IMR-90 (cell line): ENCODE measurements around the gene SSTR1. TPM values are rescaled to one million over a fixed set of nuclear protein-coding genes. Genes with fewer than 3 reads are reported as not detected.

Experiments
- ATAC-seq: fragments of 200-7000 bp; cut with Tn5 transposase; 2 replicates; pipeline ENCODE4 v1.9.1; 2020; ENCODE audit warnings: low read depth, mild to moderate bottlenecking, moderate library complexity
- BruUV-seq: library from RNA; stranded (reverse); fragments of 400-500 nt; replicated peaks from 2 replicates; lab custom pipeline; 2021; lab: Mats Ljungman, UMichigan
- CTCF ChIA-PET: fragments of 300-600 bp; formaldehyde crosslinking; extraction: SDS; loops from one replicate; lab custom pipeline; 2021; ENCODE audit warnings: antibody characterized with exemption; lab: Yijun Ruan, JAX
- POLR2A ChIA-PET: fragments of 300-600 bp; sonication (Branson Sonifier 250); formaldehyde crosslinking; loops from one replicate; lab custom pipeline; 2022; ENCODE audit warnings: antibody characterized with exemption; ENCODE audit not compliant: unreplicated experiment; lab: Charles Lee
- DNase-seq: peaks from one replicate; pipeline ENCODE4 v3.0.0; 2013
- H2AFZ ChIP-seq: replicated peaks from 2 replicates; pipeline ENCODE3; 2013; ENCODE audit warnings: low read length, mild to moderate bottlenecking; ENCODE audit not compliant: poor library complexity
- H2AK5ac ChIP-seq: 2 replicates; pipeline ENCODE4 v1.6.1; 2013; ENCODE audit warnings: low read depth, low read length, inconsistent platforms
- H2AK9ac ChIP-seq: replicated peaks from 2 replicates; pipeline ENCODE3; 2013; ENCODE audit warnings: mild to moderate bottlenecking, low read depth, low read length, moderate library complexity; ENCODE audit not compliant: poor library complexity
- H2BK120ac ChIP-seq: 2 replicates; pipeline ENCODE4 v1.6.1; 2013; ENCODE audit warnings: low read depth, low read length, inconsistent platforms
- H2BK15ac ChIP-seq: 3 replicates; pipeline ENCODE4 v1.6.1; 2013; ENCODE audit warnings: low read depth, low read length, inconsistent platforms
- H2BK20ac ChIP-seq: 2 replicates; pipeline ENCODE4 v1.6.1; 2013; ENCODE audit warnings: low read depth, mild to moderate bottlenecking, inconsistent platforms, low read length, moderate library complexity
- H2BK5ac ChIP-seq: 2 replicates; pipeline ENCODE4 v1.6.1; 2013; ENCODE audit warnings: mild to moderate bottlenecking, low read depth, low read length, inconsistent platforms; ENCODE audit not compliant: poor library complexity, severe bottlenecking
- H3K14ac ChIP-seq: replicated peaks from 2 replicates; pipeline ENCODE4 v1.6.1; 2013; ENCODE audit warnings: low read depth, low read length, inconsistent platforms
- H3K18ac ChIP-seq: 2 replicates; pipeline ENCODE4 v1.6.1; 2013; ENCODE audit warnings: low read depth, low read length, control low read depth
- H3K23ac ChIP-seq: 2 replicates; pipeline ENCODE4 v1.6.1; 2013; ENCODE audit warnings: low read depth, low read length, inconsistent platforms
- H3K27ac ChIP-seq: 2 replicates; pipeline ENCODE4 v1.5.1; 2013; ENCODE audit warnings: mild to moderate bottlenecking, control low read depth, low read length; ENCODE audit not compliant: insufficient read depth
- H3K27me3 ChIP-seq: 2 replicates; pipeline ENCODE4 v1.6.1; 2013; ENCODE audit warnings: low read length; ENCODE audit not compliant: control insufficient read depth, insufficient read depth
- H3K36me3 ChIP-seq: 2 replicates; pipeline ENCODE4 v1.6.1; 2013; ENCODE audit warnings: low read length, mixed read lengths; ENCODE audit not compliant: control insufficient read depth, insufficient read depth
- H3K4ac ChIP-seq: 2 replicates; pipeline ENCODE4 v1.6.1; 2013; ENCODE audit warnings: low read depth, low read length, inconsistent platforms
- H3K4me1 ChIP-seq: 2 replicates; pipeline ENCODE4 v1.6.1; 2013; ENCODE audit warnings: low read length, mixed read lengths; ENCODE audit not compliant: control insufficient read depth, insufficient read depth
- H3K4me2 ChIP-seq: 2 replicates; pipeline ENCODE4 v1.6.1; 2013; ENCODE audit warnings: low read depth, mild to moderate bottlenecking, control low read depth, low read length, moderate library complexity
- H3K4me3 ChIP-seq: 2 replicates; pipeline ENCODE4 v1.5.1; 2013; ENCODE audit warnings: low read depth, mild to moderate bottlenecking, control low read depth, low read length, moderate library complexity; ENCODE audit not compliant: insufficient read depth
- H3K56ac ChIP-seq: 2 replicates; pipeline ENCODE4 v1.6.1; 2013; ENCODE audit warnings: low read length, inconsistent platforms; ENCODE audit not compliant: insufficient read depth; ENCODE audit errors: extremely low read depth
- H3K79me1 ChIP-seq, 2 experiments: 2 replicates each; pipeline ENCODE4 v1.6.1; 2013; ENCODE audit warnings: low read length in 2 of 2, inconsistent platforms in 1 of 2, low read depth in 1 of 2
- H3K9ac ChIP-seq: 2 replicates; pipeline ENCODE4 v1.6.1; 2013; ENCODE audit warnings: low read depth, low read length, control low read depth
- H3K9me1 ChIP-seq: 2 replicates; pipeline ENCODE4 v1.6.1; 2013; ENCODE audit warnings: low read length, inconsistent platforms; ENCODE audit not compliant: insufficient read depth
- H3K9me3 ChIP-seq: 2 replicates; pipeline ENCODE4 v1.6.1; 2013; ENCODE audit warnings: low read length; ENCODE audit not compliant: control insufficient read depth, insufficient read depth
- H4K20me1 ChIP-seq: 2 replicates; pipeline ENCODE4 v1.6.1; 2013; ENCODE audit warnings: low read length, inconsistent platforms; ENCODE audit not compliant: insufficient read depth
- H4K5ac ChIP-seq: 2 replicates; pipeline ENCODE4 v1.6.1; 2013; ENCODE audit warnings: mild to moderate bottlenecking, low read depth, low read length, control low read depth
- H4K8ac ChIP-seq, 2 experiments: 2 replicates each; pipeline ENCODE4 v1.6.1; 2013; ENCODE audit warnings: low read depth in 2 of 2, low read length in 2 of 2, control low read depth in 1 of 2, inconsistent platforms in 1 of 2
- H4K91ac ChIP-seq: 2 replicates; pipeline ENCODE4 v1.6.1; 2013; ENCODE audit warnings: low read depth, low read length, inconsistent platforms; ENCODE audit not compliant: insufficient read depth
- FOS ChIP-seq: fragments of 150-350 bp; IDR thresholded peaks from 2 replicates; pipeline ENCODE4 v1.6.1; 2016; ENCODE audit warnings: low read depth, low read length
- WGBS, 2 experiments: methylation state at CpG; one replicate each; pipeline versions ENCODE4 v1.1.5 to v1.1.7; 2013; ENCODE audit warnings: missing lambda C conversion rate in 2 of 2; ENCODE audit not compliant: insufficient read length in 1 of 2; ENCODE audit errors: extremely low coverage in 2 of 2; 5-methylcytosine and 5-hydroxymethylcytosine counted together
- dilution Hi-C: fragments of 300-500 bp; cut with HindIII; formaldehyde crosslinking; loops from one replicate; pipeline ENCODE4 v1.14.3; 2018; ENCODE audit warnings: low sequenced_read_pairs; ENCODE audit not compliant: unreplicated experiment
- in situ Hi-C: fragments of 300-500 bp; cut with MboI; formaldehyde crosslinking; loops from 3 replicates; pipeline ENCODE4 v1.14.3; 2019; ENCODE audit warnings: low sequenced_read_pairs, inconsistent platforms, mixed read lengths
- intact Hi-C: fragments of 100-400 bp; cut with micrococcal nuclease; formaldehyde crosslinking; loops from 2 replicates; pipeline ENCODE4 v1.10.0; 2022
- polyA plus RNA-seq, 3 experiments: library from polyadenylated mRNA; depleted of rRNA; stranded (reverse); fragments of >200 nt; gene quantifications; 2 replicates each; pipeline ENCODE4 v1.2.3, GENCODE V29; 2012; ENCODE audit warnings: low replicate concordance in 1 of 3
- total RNA-seq: library from RNA; depleted of rRNA; stranded (reverse); fragments of >200 nt; gene quantifications from 2 replicates; pipeline ENCODE4 v1.2.3, GENCODE V29; 2012
- TF ChIP-seq, protein P1 (sequence below): conservative IDR thresholded peaks from 2 replicates; pipeline ENCODE4 v1.5.1; 2012; ENCODE audit warnings: mild to moderate bottlenecking, low read depth, low read length, improper control_type of control experiment

SSTR1 gene
- total and polyA plus RNA-seq, 2 of the 4 experiments (the other 2 are of a cell fraction) = 1.1 to 5.5 TPM

DNA sequence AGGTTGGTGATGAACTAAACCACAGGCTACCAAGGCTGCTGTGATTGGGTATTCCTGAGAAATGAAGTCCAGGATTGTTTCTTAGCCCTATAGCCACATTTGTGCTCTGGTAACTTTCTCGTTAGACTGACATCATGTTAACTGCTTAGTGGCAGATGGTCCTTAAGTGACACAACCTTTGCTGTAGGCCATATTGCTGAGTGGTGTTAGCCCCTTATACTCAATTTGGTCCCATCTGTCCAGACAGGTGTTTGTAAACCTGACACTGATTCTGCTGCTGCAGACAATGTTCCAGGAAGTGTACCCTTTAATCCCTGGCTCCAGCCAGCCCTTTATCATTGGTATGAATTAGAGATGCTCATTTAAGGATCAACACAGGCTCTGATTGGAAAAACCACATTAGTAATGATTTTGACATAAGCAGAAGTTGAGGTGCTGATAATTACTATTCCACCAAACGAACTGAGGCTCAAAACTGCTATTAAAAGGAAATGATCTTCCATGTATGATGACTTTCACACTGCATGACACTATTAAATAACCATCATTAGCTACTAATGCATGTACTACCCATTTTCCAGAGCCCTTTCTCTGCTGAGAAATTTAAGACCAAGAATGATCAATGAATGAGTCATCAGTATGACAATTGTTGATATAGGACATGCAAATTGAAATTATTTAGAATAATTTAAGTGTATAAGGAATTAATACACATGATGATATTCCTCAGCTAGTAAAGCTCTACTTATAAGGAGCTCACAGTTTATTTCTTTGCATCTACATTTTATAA lies 3.6 kb upstream of the SSTR1 start:
- CTCF ChIA-PET = interaction anchor here (1.0 kb wide), 1 partner anchor 47 kb away, joined by 5 read pairs; no protein-coding TSS in a partner anchor

More for the DNA sequence above, 3.6 kb upstream of the SSTR1 start:
- DNase-seq (no peak), ATAC-seq (no peak)
- Histone ChIP-seq H3K4me3 (no peak overlapping the region), H3K36me3 (no peaks in the 10 kb centered on the region), H4K20me1 (no peaks in the 10 kb centered on the region), H3K56ac (no peak overlapping the region), H3K4ac (no peak overlapping the region), H4K5ac (no peak overlapping the region), H2AK9ac (peak overlapping the region; percentile 49), H3K9me3 (peaks cover 2% of the 10 kb centered on the region; the same call in 1 of the 2 replicates), H3K4me1 (peaks cover 10% of the 10 kb centered on the region; the same call in 1 of the 2 replicates), H3K4me2 (no peak overlapping the region), H3K27me3 (no peaks in the 10 kb centered on the region), H4K8ac (no peak overlapping the region), H2BK120ac (no peak overlapping the region), H3K18ac (no peak overlapping the region), H2AK5ac (no peak overlapping the region), H3K27ac (no peak overlapping the region), H2BK15ac (no peak overlapping the region; the same call in 2 of the 3 replicates), H2AFZ (no peak overlapping the region), H3K9me1 (no peaks in the 10 kb centered on the region; the same call in 1 of the 2 replicates), H2BK5ac (no peak overlapping the region), H3K23ac (no peak overlapping the region), H2BK20ac (no peak overlapping the region), H3K79me1 (no peaks in the 10 kb centered on the region), H3K14ac (no peak overlapping the region), H4K91ac (peak overlapping the region; percentile 9; the same call in 1 of the 2 replicates), H3K9ac (no peak overlapping the region)
- 86% methylated on average over 1 of the region's 2 CpGs; no CpG with 5 or more reads in 1 of the 2 experiments for WGBS, 2 experiments
- TF ChIP-seq, protein P1, sequence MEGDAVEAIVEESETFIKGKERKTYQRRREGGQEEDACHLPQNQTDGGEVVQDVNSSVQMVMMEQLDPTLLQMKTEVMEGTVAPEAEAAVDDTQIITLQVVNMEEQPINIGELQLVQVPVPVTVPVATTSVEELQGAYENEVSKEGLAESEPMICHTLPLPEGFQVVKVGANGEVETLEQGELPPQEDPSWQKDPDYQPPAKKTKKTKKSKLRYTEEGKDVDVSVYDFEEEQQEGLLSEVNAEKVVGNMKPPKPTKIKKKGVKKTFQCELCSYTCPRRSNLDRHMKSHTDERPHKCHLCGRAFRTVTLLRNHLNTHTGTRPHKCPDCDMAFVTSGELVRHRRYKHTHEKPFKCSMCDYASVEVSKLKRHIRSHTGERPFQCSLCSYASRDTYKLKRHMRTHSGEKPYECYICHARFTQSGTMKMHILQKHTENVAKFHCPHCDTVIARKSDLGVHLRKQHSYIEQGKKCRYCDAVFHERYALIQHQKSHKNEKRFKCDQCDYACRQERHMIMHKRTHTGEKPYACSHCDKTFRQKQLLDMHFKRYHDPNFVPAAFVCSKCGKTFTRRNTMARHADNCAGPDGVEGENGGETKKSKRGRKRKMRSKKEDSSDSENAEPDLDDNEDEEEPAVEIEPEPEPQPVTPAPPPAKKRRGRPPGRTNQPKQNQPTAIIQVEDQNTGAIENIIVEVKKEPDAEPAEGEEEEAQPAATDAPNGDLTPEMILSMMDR = no peak
- peak; percentile 34; the same call in 1 of the 2 replicates for TF ChIP-seq FOS
- dilution Hi-C loops = no loop called here
- POLR2A ChIA-PET = no interaction called here
- BruUV-seq = no TSS peak
- in situ Hi-C loops = loop anchor here (10.0 kb wide), 2 partner anchors 299 to 661 kb away; no protein-coding TSS in a partner anchor
- intact Hi-C loops = no loop called here
